T-helper 1 cell treated with Interleukin-12 subunit alpha and Interleukin-12 subunit beta and Interleukin-4 antibody, amounts not matched to agents 30 μg/mL and 1 μg/mL, for 36 hours (primary cell): Measurements from ENCODE around the gene ADGRL1.
"Not testable (repeated sequence)": the region's sequence is repeated elsewhere in the genome, so short reads cannot be mapped to it uniquely, and the experiment has no call there.

Source experiments
- H3K27ac Mint-ChIP-seq: one replicate; pipeline ENCODE4 v1.8.0; 2021; ENCODE audit warnings: mild to moderate bottlenecking, mixed read lengths
- H3K27me3 Mint-ChIP-seq: one replicate; pipeline ENCODE4 v1.8.0; 2021; ENCODE audit warnings: low read depth, mixed read lengths
- H3K36me3 Mint-ChIP-seq: one replicate; pipeline ENCODE4 v1.8.0; 2021; ENCODE audit warnings: low read depth, mixed read lengths
- H3K4me1 Mint-ChIP-seq: one replicate; pipeline ENCODE4 v1.8.0; 2021; ENCODE audit warnings: low read depth, mixed read lengths
- H3K4me3 Mint-ChIP-seq: one replicate; pipeline ENCODE4 v1.8.0; 2021; ENCODE audit warnings: mild to moderate bottlenecking, moderate library complexity, mixed read lengths
- H3K9me3 Mint-ChIP-seq: one replicate; pipeline ENCODE4 v1.8.0; 2021; ENCODE audit warnings: mixed read lengths

ADGRL1 gene

DNA sequence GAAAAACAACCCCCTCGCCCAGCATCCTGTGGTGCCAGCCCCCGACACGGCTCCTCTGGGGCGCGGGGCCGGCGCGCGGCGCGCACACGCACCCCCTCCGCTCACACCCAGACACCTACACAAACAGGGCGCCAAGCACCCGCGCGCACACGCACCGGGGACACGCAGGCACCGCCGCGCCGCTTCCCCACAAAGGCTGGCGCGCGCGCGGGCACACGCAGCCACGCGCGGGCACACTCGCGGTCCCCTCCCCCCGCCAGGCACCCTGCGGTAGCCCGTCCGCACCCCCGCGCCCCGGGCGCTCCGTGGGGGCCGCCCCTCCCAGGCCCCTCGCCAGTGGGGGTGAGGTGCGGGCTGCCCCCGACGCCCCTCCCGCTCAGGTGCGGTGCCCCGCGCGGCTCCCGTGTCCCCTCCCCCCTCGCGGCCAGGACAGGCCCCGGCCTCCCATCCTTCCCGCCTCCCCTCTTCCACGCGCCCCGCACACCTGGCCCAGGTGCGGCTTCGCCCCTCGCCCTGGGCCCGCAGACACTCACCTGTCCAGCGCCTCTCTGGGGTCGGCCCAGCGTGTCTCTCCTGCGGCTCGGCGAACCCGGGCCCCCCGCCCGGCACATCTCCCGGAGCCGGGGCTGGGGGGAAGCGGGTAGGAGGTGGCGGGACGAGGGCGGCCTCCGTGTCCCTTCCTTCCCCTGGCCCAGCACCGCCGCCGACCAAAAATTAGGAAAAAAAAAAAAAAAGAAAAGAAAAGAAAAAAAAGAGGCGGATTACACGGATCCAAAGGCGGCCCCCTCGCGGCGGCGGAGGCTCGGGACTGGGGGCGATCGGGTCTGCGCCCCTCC is at the start of gene ADGRL1:
TSS of gene ADGRL1 (minus strand) at position 718 of the 836 bp plus-strand sequence. CDS start 22,567 bp downstream, outside the sequence.
- Mint-ChIP-seq H3K4me3 (peak within 1 kb of the TSS; percentile 85), H3K27ac (peak within 1 kb of the TSS; percentile 73), H3K27me3 (peaks cover 58% of the 10 kb centered on the region), H3K4me1 (peaks cover 13% of the 10 kb centered on the region)
- H3K36me3 Mint-ChIP-seq, H3K9me3 Mint-ChIP-seq: not testable (repeated sequence)

DNA sequence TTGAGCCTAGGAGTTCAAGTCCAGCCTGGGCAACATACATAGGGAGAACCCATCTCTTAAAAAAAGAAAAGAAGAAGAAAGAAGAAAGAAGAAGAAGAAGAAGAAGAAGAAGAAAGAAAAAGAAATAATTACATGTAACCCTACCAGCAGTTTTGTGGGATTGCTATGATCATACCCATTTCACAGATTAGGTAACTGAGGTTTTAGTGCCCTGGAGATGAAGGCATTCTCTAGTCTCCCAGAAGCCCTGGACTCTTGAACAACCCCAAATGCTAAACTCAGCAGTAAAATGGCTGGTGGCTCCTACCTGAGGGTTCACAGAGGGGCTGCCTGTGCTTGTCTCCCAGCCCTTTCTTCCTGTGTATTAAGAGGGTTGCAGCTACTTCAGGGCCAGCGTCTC is 49.3 kb upstream of the ADGRL1 start:
- not testable (repeated sequence) for H3K9me3 Mint-ChIP-seq, H3K4me1 Mint-ChIP-seq, H3K4me3 Mint-ChIP-seq, H3K36me3 Mint-ChIP-seq, H3K27ac Mint-ChIP-seq
- peaks cover 11% of the 10 kb centered on the region for H3K27me3 Mint-ChIP-seq

DNA sequence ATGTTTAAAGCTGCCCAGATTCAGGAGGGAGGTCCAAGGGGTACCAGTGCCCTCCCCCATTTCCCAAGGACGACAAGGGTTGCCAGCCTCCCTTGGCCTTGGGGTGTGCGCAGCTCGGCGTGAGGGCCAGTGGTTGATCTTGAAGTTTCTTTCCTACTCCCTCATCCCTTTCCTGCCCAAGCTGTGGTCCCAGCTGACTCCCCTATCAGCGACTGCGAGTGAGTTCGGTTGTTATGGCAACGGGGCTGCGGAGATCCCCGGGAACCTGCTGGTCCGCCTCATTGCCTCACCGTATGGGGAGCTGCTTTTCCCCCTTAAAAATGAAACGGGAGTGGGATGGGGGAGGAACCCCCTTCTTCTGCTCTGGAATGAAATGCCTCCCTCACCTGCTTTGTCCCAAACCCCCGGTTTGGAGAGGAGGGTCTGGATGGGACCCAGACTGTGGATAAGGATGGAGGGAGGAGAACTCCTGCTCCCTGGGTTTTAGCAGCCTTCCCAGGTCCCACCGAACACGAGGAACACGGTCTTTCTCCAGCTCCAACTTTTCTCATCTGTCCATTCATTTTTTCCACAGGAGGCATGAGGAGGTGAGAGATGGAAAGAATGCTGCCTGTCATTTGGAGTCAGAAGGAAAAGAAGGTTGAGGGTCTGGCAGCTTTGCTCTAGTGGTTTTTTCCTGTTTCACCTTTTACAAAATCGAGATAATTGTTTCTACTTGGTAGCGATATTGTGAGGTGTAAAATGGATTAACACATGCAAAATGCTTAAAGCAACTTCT is 48.0 kb upstream of the ADGRL1 start:
- H3K9me3 Mint-ChIP-seq, H3K36me3 Mint-ChIP-seq, H3K4me3 Mint-ChIP-seq, H3K27ac Mint-ChIP-seq, H3K4me1 Mint-ChIP-seq: not testable (repeated sequence)
- peaks cover 11% of the 10 kb centered on the region for H3K27me3 Mint-ChIP-seq

DNA sequence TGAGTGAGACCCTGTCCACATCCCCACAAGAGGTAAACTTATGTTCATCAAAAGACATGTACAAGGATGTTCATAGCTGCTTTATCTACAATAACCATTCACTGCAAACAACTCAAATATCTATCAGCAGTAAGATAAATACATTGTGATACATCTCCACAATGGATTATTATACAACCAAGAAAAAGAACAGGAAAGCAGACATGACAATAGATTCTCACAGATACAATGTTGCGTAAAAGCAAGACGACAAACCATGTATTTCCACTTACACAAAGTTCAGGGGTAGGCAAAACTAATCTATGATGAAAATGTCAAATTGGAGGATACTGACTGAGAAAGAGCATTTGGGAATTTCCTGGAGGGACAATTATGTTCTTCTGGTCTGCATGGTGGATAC is 46.2 kb upstream of the ADGRL1 start:
- not testable (repeated sequence) for H3K4me3 Mint-ChIP-seq, H3K27ac Mint-ChIP-seq, H3K4me1 Mint-ChIP-seq, H3K9me3 Mint-ChIP-seq, H3K36me3 Mint-ChIP-seq
- peaks cover 11% of the 10 kb centered on the region for H3K27me3 Mint-ChIP-seq

DNA sequence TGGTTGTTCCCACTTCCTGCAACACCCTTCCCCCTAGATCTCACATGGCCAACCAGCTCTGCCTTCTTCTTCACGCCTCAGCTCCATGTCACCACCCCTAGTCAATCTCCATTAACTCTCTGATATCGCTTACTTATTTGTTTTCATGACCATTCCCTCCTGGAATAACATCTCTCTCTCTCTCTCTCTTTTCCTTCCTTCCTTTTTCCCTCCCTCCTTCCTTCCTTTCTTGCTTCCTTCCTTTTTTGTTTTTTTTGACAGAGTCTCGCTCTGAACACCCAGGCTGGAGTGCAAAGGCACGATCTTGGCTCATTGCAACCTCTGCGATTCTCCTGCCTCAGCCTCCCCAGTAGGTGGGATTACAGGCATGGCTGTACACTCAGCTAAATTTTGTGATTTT is 44.9 kb upstream of the ADGRL1 start:
- peaks cover 4% of the 10 kb centered on the region for H3K4me1 Mint-ChIP-seq
- peak overlapping the region; percentile 3 for H3K27ac Mint-ChIP-seq
- H3K9me3 Mint-ChIP-seq, result no peaks in the 10 kb centered on the region
- no peaks in the 10 kb centered on the region for H3K36me3 Mint-ChIP-seq
- H3K4me3 Mint-ChIP-seq, result peak overlapping the region; percentile 11
- peaks cover 11% of the 10 kb centered on the region for H3K27me3 Mint-ChIP-seq

DNA sequence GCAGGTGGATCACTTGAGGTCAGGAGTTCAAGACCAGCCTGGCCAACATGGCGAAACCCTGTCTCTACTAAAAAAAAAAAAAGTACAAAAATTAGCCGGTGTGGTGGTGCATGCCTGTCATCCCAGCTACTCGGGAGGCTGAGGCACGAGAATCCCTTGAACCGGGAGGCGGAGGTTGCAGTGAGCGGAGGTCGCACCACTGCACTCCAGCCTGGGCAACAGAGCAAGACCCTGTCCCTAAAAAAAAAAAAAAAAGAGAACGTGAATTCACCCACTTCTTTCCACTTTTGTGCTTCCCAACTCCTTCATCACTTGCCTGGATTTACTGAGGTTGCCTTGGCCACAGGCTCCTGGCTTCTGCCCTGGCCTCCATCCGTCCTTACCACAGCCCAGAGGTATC is 44.3 kb upstream of the ADGRL1 start:
- peak overlapping the region; percentile 16 for H3K4me3 Mint-ChIP-seq
- H3K27ac Mint-ChIP-seq, result peak overlapping the region; percentile 51
- H3K36me3 Mint-ChIP-seq, H3K4me1 Mint-ChIP-seq, H3K9me3 Mint-ChIP-seq: not testable (repeated sequence)
- H3K27me3 Mint-ChIP-seq, result peaks cover 11% of the 10 kb centered on the region

DNA sequence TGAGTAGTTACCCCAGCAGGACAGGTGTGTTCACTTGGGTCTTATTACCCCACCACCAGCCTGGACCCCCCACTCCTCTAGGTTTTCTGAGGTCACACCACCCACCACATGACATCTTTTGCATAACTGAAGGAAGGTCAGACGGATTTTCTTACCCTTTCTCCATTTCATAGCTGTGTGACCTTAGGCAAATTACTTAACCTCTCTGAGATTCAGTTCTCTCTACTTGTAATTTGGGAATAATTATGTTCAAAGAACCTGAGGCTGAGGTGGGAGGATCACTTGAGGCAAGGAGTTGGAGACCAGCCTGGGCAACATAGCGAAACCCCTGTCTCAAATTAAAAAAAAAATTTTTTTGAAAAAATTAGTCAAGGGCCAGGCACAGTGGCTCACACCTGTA is 43.9 kb upstream of the ADGRL1 start:
- H3K9me3 Mint-ChIP-seq, H3K4me1 Mint-ChIP-seq, H3K36me3 Mint-ChIP-seq, H3K4me3 Mint-ChIP-seq, H3K27ac Mint-ChIP-seq: not testable (repeated sequence)
- H3K27me3 Mint-ChIP-seq, result peaks cover 11% of the 10 kb centered on the region

DNA sequence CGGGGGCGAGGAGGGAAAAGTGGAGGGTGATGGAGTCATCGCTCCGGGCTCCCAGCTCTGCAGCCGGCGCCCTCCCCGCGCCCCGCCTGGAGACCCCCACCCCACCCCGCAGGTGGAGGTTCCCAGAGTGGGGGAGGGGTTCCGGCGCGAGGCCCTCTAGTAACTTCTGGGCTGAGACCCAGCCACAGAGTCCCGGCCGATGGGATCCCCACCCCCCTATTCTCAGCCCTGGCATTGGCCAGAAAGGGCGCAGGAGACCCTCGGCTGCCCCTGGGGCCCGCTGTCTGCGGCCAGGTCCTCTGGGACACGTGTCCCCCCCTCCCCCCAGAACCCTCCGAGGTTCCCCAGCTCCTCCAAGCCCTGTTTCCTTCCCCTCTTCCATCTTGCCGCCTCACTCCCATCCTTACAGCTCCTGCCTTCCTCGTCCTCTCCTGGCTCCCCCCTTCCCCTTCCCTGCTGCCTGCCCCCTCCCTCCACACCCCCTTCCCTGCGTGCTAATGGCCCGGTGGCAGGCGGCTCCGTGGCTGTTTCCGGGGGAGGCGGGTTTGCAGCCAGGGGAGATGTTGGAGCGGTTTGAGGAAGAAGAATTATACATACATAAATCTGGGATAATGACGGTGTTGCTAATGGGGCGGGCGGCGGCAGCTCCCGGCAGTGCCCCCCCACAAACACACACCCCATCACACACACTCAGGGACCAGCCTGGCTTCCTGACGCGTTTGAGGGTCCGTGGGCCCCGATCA is 43.2 kb upstream of the ADGRL1 start:
- H3K4me1 Mint-ChIP-seq, H3K27ac Mint-ChIP-seq, H3K9me3 Mint-ChIP-seq, H3K27me3 Mint-ChIP-seq, H3K4me3 Mint-ChIP-seq, H3K36me3 Mint-ChIP-seq: not testable (repeated sequence)

DNA sequence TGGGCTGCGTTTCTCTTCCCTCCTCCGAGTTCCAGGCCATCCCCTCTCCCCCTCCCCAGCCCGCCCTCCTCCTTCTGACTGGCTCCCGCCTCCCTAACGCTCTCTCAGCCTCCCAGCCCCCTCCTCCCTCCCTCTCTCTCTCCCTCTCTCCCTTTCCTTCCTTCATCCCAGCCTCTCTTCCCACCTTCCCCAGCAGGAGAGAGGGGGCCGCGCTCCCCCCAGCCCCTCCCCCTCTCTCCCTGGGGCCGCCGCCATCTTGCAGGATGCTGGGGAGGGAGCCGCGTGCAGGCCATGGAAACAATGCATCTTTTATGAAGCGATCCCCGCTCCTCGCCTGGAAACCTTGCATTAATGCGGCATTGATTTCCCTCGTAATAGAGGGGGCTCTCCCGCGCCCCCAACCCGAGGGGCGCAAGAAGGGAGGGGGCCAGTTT is 42.6 kb upstream of the ADGRL1 start:
- H3K27me3 Mint-ChIP-seq, result peaks cover 8% of the 10 kb centered on the region
- H3K27ac Mint-ChIP-seq, result no peak overlapping the region
- H3K9me3 Mint-ChIP-seq, result no peaks in the 10 kb centered on the region
- no peaks in the 10 kb centered on the region for H3K36me3 Mint-ChIP-seq
- H3K4me3 Mint-ChIP-seq, result no peak overlapping the region
- H3K4me1 Mint-ChIP-seq, result peaks cover 4% of the 10 kb centered on the region

DNA sequence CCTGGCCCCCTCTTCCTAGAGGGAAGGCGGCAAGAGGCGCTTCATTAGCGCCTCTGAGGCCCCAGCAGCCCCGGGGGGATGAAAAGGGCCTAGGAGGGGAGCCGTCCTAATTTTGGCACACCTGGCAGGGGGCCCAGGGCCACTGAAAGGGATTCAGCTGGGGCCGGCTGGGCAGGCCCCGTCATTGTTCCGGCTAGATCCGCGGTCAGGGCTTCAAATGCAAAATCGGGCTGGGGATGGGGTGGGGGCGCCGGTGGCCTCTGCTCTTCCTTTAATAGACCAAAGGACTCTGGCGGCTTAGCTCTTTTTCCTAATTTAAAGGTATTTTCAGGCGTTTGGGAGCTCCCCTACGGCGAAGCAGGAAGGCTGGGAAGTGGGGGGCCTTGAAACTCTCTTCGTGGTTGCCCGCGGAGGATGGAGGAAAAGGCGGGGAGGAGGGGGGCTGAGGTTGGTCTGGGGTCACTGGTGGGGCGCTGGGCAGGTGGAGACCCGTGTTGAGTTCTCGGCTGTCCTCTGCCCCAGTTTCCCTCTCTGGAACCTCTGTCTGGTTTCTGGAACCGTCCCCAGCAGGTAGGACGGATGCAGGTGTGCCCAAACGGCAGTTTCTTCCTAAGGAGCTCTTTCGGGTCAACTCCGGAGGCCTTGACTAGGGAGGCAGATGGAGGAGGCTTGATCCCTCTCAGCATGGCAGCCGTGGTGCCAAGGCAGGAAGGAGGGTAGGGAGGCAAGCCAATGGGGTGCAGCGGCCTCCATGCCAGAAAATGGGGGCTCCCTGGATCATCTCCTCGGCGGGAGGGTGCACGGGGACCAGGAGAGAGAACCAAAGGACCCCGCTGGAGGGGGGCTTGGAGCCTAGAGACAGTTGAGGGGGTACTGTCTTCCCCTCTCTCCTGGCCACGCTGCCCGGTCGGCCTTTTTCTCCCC is 41.8 kb upstream of the ADGRL1 start:
- H3K36me3 Mint-ChIP-seq, H3K4me1 Mint-ChIP-seq, H3K9me3 Mint-ChIP-seq, H3K27me3 Mint-ChIP-seq: not testable (repeated sequence)
- Mint-ChIP-seq H3K27ac (peak overlapping the region; percentile 70), H3K4me3 (peak overlapping the region; percentile 62)

DNA sequence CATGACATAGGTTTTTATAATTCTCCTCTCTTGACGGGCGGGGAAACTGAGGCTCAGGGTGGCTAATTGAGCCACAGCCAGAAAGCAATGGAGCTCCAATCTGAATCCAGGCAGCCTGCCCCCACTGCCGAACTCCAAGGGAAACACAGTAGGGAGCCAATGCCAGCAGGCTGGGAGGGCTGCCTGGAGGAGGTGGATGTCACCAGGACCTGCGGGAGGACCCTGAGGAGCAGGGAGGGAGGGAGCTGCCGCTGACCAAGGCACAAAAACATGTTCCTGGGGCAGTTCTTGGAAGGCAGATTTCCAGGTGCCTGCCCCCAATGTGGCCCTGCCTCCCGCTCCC is 41.2 kb upstream of the ADGRL1 start:
- not testable (repeated sequence) for H3K27me3 Mint-ChIP-seq, H3K36me3 Mint-ChIP-seq, H3K4me1 Mint-ChIP-seq, H3K9me3 Mint-ChIP-seq, H3K27ac Mint-ChIP-seq, H3K4me3 Mint-ChIP-seq

DNA sequence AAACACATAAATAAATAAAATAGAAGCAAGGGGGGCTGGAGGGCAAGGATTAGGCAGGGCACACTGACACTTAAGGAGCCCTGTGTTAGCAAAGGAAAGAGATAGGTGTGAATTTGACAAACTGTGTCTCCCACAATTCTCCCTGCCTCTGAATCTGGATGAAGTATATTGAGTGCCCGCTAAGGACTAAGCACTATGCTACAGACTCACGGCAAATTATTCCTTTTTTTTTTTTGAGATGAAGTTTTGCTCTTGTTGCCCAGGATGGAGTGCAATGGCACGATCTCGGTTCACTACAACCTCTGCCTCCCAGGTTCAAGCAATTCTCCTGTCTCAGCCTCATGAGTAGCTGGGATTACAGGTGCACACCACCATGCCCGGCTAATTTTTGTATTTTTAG is 38.4 kb upstream of the ADGRL1 start:
- H3K27me3 Mint-ChIP-seq, H3K27ac Mint-ChIP-seq, H3K9me3 Mint-ChIP-seq, H3K36me3 Mint-ChIP-seq, H3K4me1 Mint-ChIP-seq, H3K4me3 Mint-ChIP-seq: not testable (repeated sequence)

DNA sequence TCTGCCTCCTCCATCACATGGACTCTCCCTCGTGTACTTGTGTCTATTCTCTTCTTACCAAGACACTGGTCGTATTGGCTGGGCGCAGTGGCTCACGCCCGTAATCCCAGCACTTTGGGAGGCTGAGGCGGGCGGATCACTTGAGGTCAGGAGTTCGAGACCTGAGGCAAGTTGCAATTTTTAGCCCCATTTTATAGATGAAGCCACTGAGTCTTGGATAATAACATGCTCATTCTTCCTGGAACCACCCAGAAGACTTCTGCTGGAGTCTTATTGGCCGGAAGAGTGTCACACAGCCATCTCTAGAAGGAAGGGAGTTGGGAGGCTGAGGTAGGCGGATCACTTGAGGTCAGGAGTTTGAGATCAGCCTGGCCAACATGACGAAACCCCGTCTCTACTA is 37.7 kb upstream of the ADGRL1 start:
- H3K27me3 Mint-ChIP-seq, H3K9me3 Mint-ChIP-seq, H3K4me3 Mint-ChIP-seq, H3K27ac Mint-ChIP-seq, H3K36me3 Mint-ChIP-seq, H3K4me1 Mint-ChIP-seq: not testable (repeated sequence)
